Measurements from ENCODE around the gene DNAJC21.
"Not testable (repeated sequence)": the region's sequence is repeated elsewhere in the genome, so short reads cannot be mapped to it uniquely, and the experiment has no call there.

The DNAJC21 gene

GRCh38 chr5:34959323-34959722 is 30.0 kb downstream of the DNAJC21 start:
- no peak overlapping the region for H3K9ac ChIP-seq (ENCODE audit: insufficient read length, low read depth)
- TF ChIP-seq YY1 (IDR thresholded peaks at IDR 0.05; ENCODE audit: insufficient read depth, insufficient read length) (no peak), SUZ12 (IDR thresholded peaks at IDR 0.05; ENCODE audit: extremely low read depth, insufficient read depth, insufficient read length) (no peak), ZNF274 (IDR thresholded peaks at IDR 0.05; ENCODE audit: low read depth, low read length) (no peak)
- H3K36me3 ChIP-seq (ENCODE audit: insufficient read depth, insufficient read length, low read length): peaks cover 3% of the 10 kb centered on the region
- no peak overlapping the region for H3K4me3 ChIP-seq (ENCODE audit: insufficient read length, low read depth)
- no peak for DNase-seq (ENCODE audit: low read depth, low spot score)
- no peaks in the 10 kb centered on the region for H3K9me3 ChIP-seq (ENCODE audit: insufficient read depth, low read length)
- no peaks in the 10 kb centered on the region for H3K4me1 ChIP-seq (ENCODE audit: insufficient read depth, insufficient read length)
- no peaks in the 10 kb centered on the region for H3K27me3 ChIP-seq (ENCODE audit: insufficient read depth, insufficient read length)

GRCh38 chr5:34967540-34967939 is 38.2 kb downstream of the DNAJC21 start:
- DNase-seq (ENCODE audit: low read depth, low spot score): no peak
- Histone ChIP-seq H3K4me1 (ENCODE audit: insufficient read depth, insufficient read length) (no peaks in the 10 kb centered on the region), H3K4me3 (ENCODE audit: insufficient read length, low read depth) (no peak overlapping the region), H3K36me3 (ENCODE audit: insufficient read depth, insufficient read length, low read length) (no peaks in the 10 kb centered on the region), H3K9me3 (ENCODE audit: insufficient read depth, low read length) (peaks cover 6% of the 10 kb centered on the region), H3K27me3 (ENCODE audit: insufficient read depth, insufficient read length) (no peaks in the 10 kb centered on the region), H3K9ac (ENCODE audit: insufficient read length, low read depth) (no peak overlapping the region)
- no peak for TF ChIP-seq SUZ12 (IDR thresholded peaks at IDR 0.05; ENCODE audit: extremely low read depth, insufficient read depth, insufficient read length)
- no peak for TF ChIP-seq YY1 (IDR thresholded peaks at IDR 0.05; ENCODE audit: insufficient read depth, insufficient read length)
- no peak for TF ChIP-seq ZNF274 (IDR thresholded peaks at IDR 0.05; ENCODE audit: low read depth, low read length)

GRCh38 chr5:34968258-34968657 is 38.9 kb downstream of the DNAJC21 start:
- Histone ChIP-seq H3K9me3 (ENCODE audit: insufficient read depth, low read length) (peaks cover 6% of the 10 kb centered on the region), H3K27me3 (ENCODE audit: insufficient read depth, insufficient read length) (no peaks in the 10 kb centered on the region), H3K36me3 (ENCODE audit: insufficient read depth, insufficient read length, low read length) (no peaks in the 10 kb centered on the region), H3K4me1 (ENCODE audit: insufficient read depth, insufficient read length) (no peaks in the 10 kb centered on the region), H3K4me3 (ENCODE audit: insufficient read length, low read depth) (no peak overlapping the region), H3K9ac (ENCODE audit: insufficient read length, low read depth) (no peak overlapping the region)
- TF ChIP-seq ZNF274 (IDR thresholded peaks at IDR 0.05; ENCODE audit: low read depth, low read length): no peak
- TF ChIP-seq SUZ12 (IDR thresholded peaks at IDR 0.05; ENCODE audit: extremely low read depth, insufficient read depth, insufficient read length): no peak
- no peak for TF ChIP-seq YY1 (IDR thresholded peaks at IDR 0.05; ENCODE audit: insufficient read depth, insufficient read length)
- no peak for DNase-seq (ENCODE audit: low read depth, low spot score)

- Histone ChIP-seq H3K9me3 (ENCODE audit: insufficient read depth, low read length) (peaks cover 6% of the 10 kb centered on the region), H3K36me3 (ENCODE audit: insufficient read depth, insufficient read length, low read length) (no peaks in the 10 kb centered on the region), H3K4me1 (ENCODE audit: insufficient read depth, insufficient read length) (no peaks in the 10 kb centered on the region), H3K9ac (ENCODE audit: insufficient read length, low read depth) (no peak overlapping the region), H3K4me3 (ENCODE audit: insufficient read length, low read depth) (no peak overlapping the region), H3K27me3 (ENCODE audit: insufficient read depth, insufficient read length) (no peaks in the 10 kb centered on the region)
- DNase-seq (ENCODE audit: low read depth, low spot score): no peak
- TF ChIP-seq ZNF274 (IDR thresholded peaks at IDR 0.05; ENCODE audit: low read depth, low read length): no peak
- no peak for TF ChIP-seq SUZ12 (IDR thresholded peaks at IDR 0.05; ENCODE audit: extremely low read depth, insufficient read depth, insufficient read length)
- no peak for TF ChIP-seq YY1 (IDR thresholded peaks at IDR 0.05; ENCODE audit: insufficient read depth, insufficient read length)
Observed at GRCh38 chr5:34970552-34970951, 41.2 kb downstream of the DNAJC21 start.

- H3K36me3 ChIP-seq (ENCODE audit: insufficient read depth, insufficient read length, low read length); H3K9ac ChIP-seq (ENCODE audit: insufficient read length, low read depth); H3K4me3 ChIP-seq (ENCODE audit: insufficient read length, low read depth); DNase-seq (ENCODE audit: low read depth, low spot score); H3K4me1 ChIP-seq (ENCODE audit: insufficient read depth, insufficient read length); H3K27me3 ChIP-seq (ENCODE audit: insufficient read depth, insufficient read length); H3K9me3 ChIP-seq (ENCODE audit: insufficient read depth, low read length): not testable (repeated sequence)
Observed at GRCh38 chr5:34971655-34972054, 42.3 kb downstream of the DNAJC21 start.

GRCh38 chr5:34976347-34976746 is 47.0 kb downstream of the DNAJC21 start:
- TF ChIP-seq YY1 (IDR thresholded peaks at IDR 0.05; ENCODE audit: insufficient read depth, insufficient read length) (no peak), ZNF274 (IDR thresholded peaks at IDR 0.05; ENCODE audit: low read depth, low read length) (no peak), SUZ12 (IDR thresholded peaks at IDR 0.05; ENCODE audit: extremely low read depth, insufficient read depth, insufficient read length) (no peak)
- H3K27me3 ChIP-seq (ENCODE audit: insufficient read depth, insufficient read length): no peaks in the 10 kb centered on the region
- DNase-seq (ENCODE audit: low read depth, low spot score): no peak
- H3K4me1 ChIP-seq (ENCODE audit: insufficient read depth, insufficient read length): no peaks in the 10 kb centered on the region
- no peaks in the 10 kb centered on the region for H3K36me3 ChIP-seq (ENCODE audit: insufficient read depth, insufficient read length, low read length)
- H3K9ac ChIP-seq (ENCODE audit: insufficient read length, low read depth): no peak overlapping the region
- H3K4me3 ChIP-seq (ENCODE audit: insufficient read length, low read depth): no peak overlapping the region
- no peaks in the 10 kb centered on the region for H3K9me3 ChIP-seq (ENCODE audit: insufficient read depth, low read length)

- H3K9ac ChIP-seq (ENCODE audit: insufficient read length, low read depth): no peak overlapping the region
- no peaks in the 10 kb centered on the region for H3K9me3 ChIP-seq (ENCODE audit: insufficient read depth, low read length)
- DNase-seq (ENCODE audit: low read depth, low spot score): no peak
- no peaks in the 10 kb centered on the region for H3K4me1 ChIP-seq (ENCODE audit: insufficient read depth, insufficient read length)
- H3K36me3 ChIP-seq (ENCODE audit: insufficient read depth, insufficient read length, low read length): no peaks in the 10 kb centered on the region
- no peak overlapping the region for H3K4me3 ChIP-seq (ENCODE audit: insufficient read length, low read depth)
- TF ChIP-seq SUZ12 (IDR thresholded peaks at IDR 0.05; ENCODE audit: extremely low read depth, insufficient read depth, insufficient read length): no peak
- no peak for TF ChIP-seq YY1 (IDR thresholded peaks at IDR 0.05; ENCODE audit: insufficient read depth, insufficient read length)
- no peak for TF ChIP-seq ZNF274 (IDR thresholded peaks at IDR 0.05; ENCODE audit: low read depth, low read length)
- no peaks in the 10 kb centered on the region for H3K27me3 ChIP-seq (ENCODE audit: insufficient read depth, insufficient read length)
Observed at GRCh38 chr5:34977934-34978613, 48.7 kb downstream of the DNAJC21 start.

All from NT2/D1 (cell line).